GM12878 (cell line): Measurements from ENCODE around the gene PCDHGA6. TPM values are rescaled to one million over a fixed set of nuclear protein-coding genes. Genes with fewer than 3 reads are reported as not detected.
A peak's percentile ranks its signal among the peaks of the same experiment; 100 is the strongest.

ENCODE experiments used
- ATAC-seq: fragments of 200-7000 bp; cut with Tn5 transposase; 3 replicates; pipeline ENCODE4 v1.9.1; 2020; ENCODE audit warnings: mild to moderate bottlenecking, moderate library complexity
- BruUV-seq: library from RNA; stranded (reverse); fragments of 400-500 nt; replicated peaks from 2 replicates; lab custom pipeline; 2021; lab: Mats Ljungman, UMichigan
- CTCF ChIA-PET: fragments of 300-600 bp; sonication (Branson Sonifier 250); formaldehyde crosslinking; extraction: SDS; loops from one replicate; lab custom pipeline; 2021; ENCODE audit warnings: inconsistent platforms; lab: Yijun Ruan, JAX
- POLR2A ChIA-PET: fragments of 350-600 bp; formaldehyde crosslinking; extraction: SDS; loops from one replicate; lab custom pipeline; 2021; ENCODE audit warnings: inconsistent platforms; lab: Charles Lee
- RAD21 ChIA-PET: fragments of 300-600 bp; sonication (Branson Sonifier 250); formaldehyde crosslinking; loops from one replicate; lab custom pipeline; 2023; ENCODE audit warnings: antibody characterized with exemption; ENCODE audit not compliant: unreplicated experiment; lab: Charles Lee
- SMC1A ChIA-PET: fragments of 300-600 bp; sonication (Branson Sonifier 250); formaldehyde crosslinking; loops from one replicate; lab custom pipeline; 2023; ENCODE audit not compliant: unreplicated experiment, uncharacterized antibody; lab: Charles Lee
- DNase-seq: peaks from one replicate; pipeline ENCODE4 v3.0.0-alpha.2; 2011; ENCODE audit warnings: low read depth, low spot score
- FAIRE-seq: peaks from 3 replicates; lab custom pipeline; 2011; peaks lifted over from hg19 to GRCh38; lab: Jason Lieb, UNC
- H2AFZ ChIP-seq: 2 replicates; pipeline ENCODE4 v1.6.0; 2011; ENCODE audit warnings: low read depth, low read length, control low read depth; ENCODE audit not compliant: control insufficient read depth
- H3K27ac ChIP-seq: 2 replicates; pipeline ENCODE4 v1.5.1; 2011; ENCODE audit warnings: control low read depth; ENCODE audit not compliant: control insufficient read depth, insufficient read depth
- H3K27me3 ChIP-seq, 2 experiments: replicated peaks in 1 of 2; 2 replicates each; pipeline versions ENCODE4 v1.6.0 to v1.6.1; 2011; ENCODE audit warnings: low read length in 1 of 2; ENCODE audit not compliant: control insufficient read depth in 2 of 2, insufficient read depth in 2 of 2
- H3K36me3 ChIP-seq, 2 experiments: 2 replicates each; pipeline ENCODE4 v1.5.1; 2011; ENCODE audit warnings: low read length in 1 of 2; ENCODE audit not compliant: control insufficient read depth in 2 of 2, insufficient read depth in 2 of 2
- H3K4me1 ChIP-seq: 2 replicates; pipeline ENCODE4 v1.6.1; 2011; ENCODE audit warnings: mild to moderate bottlenecking, low read length, moderate library complexity, mixed read lengths; ENCODE audit not compliant: control insufficient read depth, insufficient read depth
- H3K4me2 ChIP-seq: 2 replicates; pipeline ENCODE4 v1.6.0; 2011; ENCODE audit warnings: control low read depth; ENCODE audit not compliant: control insufficient read depth, insufficient read depth
- H3K4me3 ChIP-seq: fragments of 200-600 bp; sonication (generic); 2 replicates; pipeline ENCODE4 v1.5.1; 2016
- H3K79me2 ChIP-seq: 2 replicates; pipeline ENCODE4 v1.6.0; 2011; ENCODE audit warnings: low read length; ENCODE audit not compliant: control insufficient read depth, insufficient read depth
- H3K9ac ChIP-seq: 2 replicates; pipeline ENCODE4 v1.8.0; 2011; ENCODE audit warnings: low read length, control low read depth, mixed read lengths; ENCODE audit not compliant: control insufficient read depth, insufficient read depth
- H3K9me3 ChIP-seq: replicated peaks from 3 replicates; pipeline ENCODE4 v1.5.1; 2011; ENCODE audit warnings: mild to moderate bottlenecking, low read length; ENCODE audit not compliant: control insufficient read depth, insufficient read depth
- H4K20me1 ChIP-seq: 2 replicates; pipeline ENCODE4 v1.6.0; 2011; ENCODE audit not compliant: control insufficient read depth, insufficient read depth
- BRCA1 ChIP-seq: IDR thresholded peaks from 2 replicates; pipeline ENCODE4 v1.6.1; 2011; ENCODE audit warnings: low read depth, low read length, improper control_type of control experiment
- GABPA ChIP-seq: IDR thresholded peaks from 2 replicates; pipeline ENCODE4 v1.6.1; 2014; ENCODE audit warnings: antibody characterized with exemption, low read depth, mild to moderate bottlenecking, inconsistent platforms
- IRF4 ChIP-seq: IDR thresholded peaks from 2 replicates; pipeline ENCODE4 v1.6.1; 2011; ENCODE audit warnings: low read depth, low read length
- MYB ChIP-seq: fragments of 150-350 bp; IDR thresholded peaks from 2 replicates; pipeline ENCODE4 v1.6.1; 2014; ENCODE audit warnings: mild to moderate bottlenecking, low read depth, low read length, borderline replicate concordance
- NFXL1 ChIP-seq: fragments of 450-650 bp; IDR thresholded peaks from 2 replicates; pipeline ENCODE4 v1.6.1; 2017; ENCODE audit warnings: antibody characterized with exemption, mild to moderate bottlenecking, borderline replicate concordance
- RAD21 ChIP-seq: IDR thresholded peaks from 2 replicates; pipeline ENCODE4 v1.6.1; 2011; ENCODE audit warnings: mild to moderate bottlenecking, low read depth, low read length, moderate library complexity; ENCODE audit not compliant: insufficient read depth
- TBL1XR1 ChIP-seq: IDR thresholded peaks from 2 replicates; pipeline ENCODE4 v1.6.1; 2012; ENCODE audit warnings: low read depth, low read length, improper control_type of control experiment
- WRNIP1 ChIP-seq: IDR thresholded peaks from 2 replicates; pipeline ENCODE4 v1.6.1; 2011; ENCODE audit warnings: low read depth, low read length, improper control_type of control experiment, borderline replicate concordance
- ZNF384 ChIP-seq: IDR thresholded peaks from 2 replicates; pipeline ENCODE4 v1.6.1; 2012; ENCODE audit warnings: low read depth, mild to moderate bottlenecking, low read length, improper control_type of control experiment, borderline replicate concordance
- WGBS: methylation state at CpG from one replicate; pipeline ENCODE4 v1.1.6; 2016; ENCODE audit warnings: low lambda C conversion rate; ENCODE audit not compliant: insufficient replicate concordance, insufficient coverage; ENCODE audit errors: missing lambda C conversion rate; 5-methylcytosine and 5-hydroxymethylcytosine counted together
- in situ Hi-C: fragments of 300-500 bp; cut with MboI; formaldehyde crosslinking; loops from 9 replicates; pipeline ENCODE4 v1.14.3; 2018; ENCODE audit warnings: mixed read lengths
- intact Hi-C: fragments of 100-400 bp; cut with micrococcal nuclease; formaldehyde crosslinking; loops from one replicate; pipeline ENCODE4 v1.14.2; 2022; ENCODE audit not compliant: unreplicated experiment
- polyA plus RNA-seq, 11 experiments: library from polyadenylated mRNA; depleted of rRNA in 4 of 11; unstranded in 6 of 11; stranded (reverse) in 5 of 11; fragments of >200 nt; fragmentation: Nextera tagmentation in 4 of 11; fragmentation: Illumina TruSeq in 1 of 11; extraction: Ambion mirVana in 4 of 11; extraction: Trizol in 1 of 11; gene quantifications; 1 replicate in 1 of 11; 2 replicates in 10 of 11; pipeline versions ENCODE4 v1.2.1 to v1.2.3, GENCODE V29; 2011 to 2016; ENCODE audit warnings: inconsistent platforms in 2 of 11, missing spikeins in 2 of 11, low read depth in 1 of 11
- total RNA-seq, 4 experiments: library from RNA; depleted of rRNA in 3 of 4; stranded (reverse); fragments of >200 nt in 3 of 4; fragmentation: Illumina TruSeq in 1 of 4; extraction: Trizol in 1 of 4; gene quantifications; 2 replicates each; pipeline versions ENCODE4 v1.2.1 to v1.2.3, GENCODE V29; 2013 to 2021
- TF ChIP-seq, protein P1 (sequence below): fragments of 450-650 bp; IDR thresholded peaks from 2 replicates; pipeline ENCODE4 v1.6.1; 2017; ENCODE audit warnings: mild to moderate bottlenecking, moderate library complexity
- TF ChIP-seq, protein P2 (sequence below), 3 experiments: IDR thresholded peaks in 2 of 3; conservative IDR thresholded peaks in 1 of 3; 2 replicates each; pipeline ENCODE4 v1.5.1; 2011; ENCODE audit warnings: low read depth in 3 of 3, low read length in 3 of 3, mild to moderate bottlenecking in 3 of 3, control low read depth in 2 of 3, moderate library complexity in 2 of 3, inconsistent platforms in 1 of 3, mixed read lengths in 1 of 3; ENCODE audit not compliant: control insufficient read depth in 2 of 3, insufficient read depth in 1 of 3; ENCODE audit errors: extremely low read depth in 1 of 3

Gene PCDHGA6
- total and polyA plus RNA-seq, 10 of the 15 experiments (the other 5 are each of a cell fraction or from before 2014, with no cell fraction given): 0.04 to 0.60 (median 0.15) TPM; not detected in 3

DNA sequence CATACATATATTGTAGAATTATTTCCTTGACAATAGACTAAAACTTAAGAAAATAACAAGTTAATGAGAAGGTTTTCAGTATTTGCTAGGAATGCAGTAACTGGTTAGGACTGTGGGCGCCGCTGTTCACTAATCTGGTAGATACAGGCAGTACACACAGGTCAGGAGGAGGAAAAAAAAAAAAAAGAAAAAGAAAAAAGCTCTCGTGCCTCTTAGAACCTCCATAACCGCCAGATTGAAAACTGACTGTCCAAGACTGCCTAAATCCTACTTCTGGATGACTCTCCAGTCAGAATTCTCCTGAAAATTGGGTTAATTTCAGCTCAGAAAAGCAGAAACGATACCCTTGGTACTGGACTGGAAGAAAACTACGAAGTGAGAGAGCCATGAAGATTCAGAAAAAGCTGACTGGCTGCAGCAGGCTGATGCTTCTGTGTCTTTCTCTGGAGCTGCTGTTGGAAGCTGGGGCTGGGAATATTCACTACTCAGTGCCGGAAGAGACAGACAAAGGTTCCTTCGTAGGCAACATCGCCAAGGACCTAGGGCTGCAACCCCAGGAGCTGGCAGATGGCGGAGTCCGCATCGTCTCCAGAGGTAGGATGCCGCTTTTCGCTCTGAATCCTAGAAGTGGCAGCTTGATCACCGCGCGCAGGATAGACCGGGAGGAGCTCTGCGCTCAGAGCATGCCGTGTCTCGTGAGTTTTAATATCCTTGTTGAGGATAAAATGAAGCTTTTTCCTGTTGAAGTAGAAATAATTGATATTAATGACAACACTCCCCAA lies 43.2 kb upstream of the PCDHGA6 start, which contains the start of gene PCDHGA1:
Gene PCDHGA1 (plus strand): TSS at position 216 of the 782 bp plus-strand sequence.
- TF ChIP-seq GABPA (no peak), MYB (no peak), ZNF384 (peak; percentile 86), WRNIP1 (no peak), RAD21 (peak; percentile 55), BRCA1 (no peak), NFXL1 (no peak), TBL1XR1 (no peak), IRF4 (no peak)
- TF ChIP-seq, protein P1, sequence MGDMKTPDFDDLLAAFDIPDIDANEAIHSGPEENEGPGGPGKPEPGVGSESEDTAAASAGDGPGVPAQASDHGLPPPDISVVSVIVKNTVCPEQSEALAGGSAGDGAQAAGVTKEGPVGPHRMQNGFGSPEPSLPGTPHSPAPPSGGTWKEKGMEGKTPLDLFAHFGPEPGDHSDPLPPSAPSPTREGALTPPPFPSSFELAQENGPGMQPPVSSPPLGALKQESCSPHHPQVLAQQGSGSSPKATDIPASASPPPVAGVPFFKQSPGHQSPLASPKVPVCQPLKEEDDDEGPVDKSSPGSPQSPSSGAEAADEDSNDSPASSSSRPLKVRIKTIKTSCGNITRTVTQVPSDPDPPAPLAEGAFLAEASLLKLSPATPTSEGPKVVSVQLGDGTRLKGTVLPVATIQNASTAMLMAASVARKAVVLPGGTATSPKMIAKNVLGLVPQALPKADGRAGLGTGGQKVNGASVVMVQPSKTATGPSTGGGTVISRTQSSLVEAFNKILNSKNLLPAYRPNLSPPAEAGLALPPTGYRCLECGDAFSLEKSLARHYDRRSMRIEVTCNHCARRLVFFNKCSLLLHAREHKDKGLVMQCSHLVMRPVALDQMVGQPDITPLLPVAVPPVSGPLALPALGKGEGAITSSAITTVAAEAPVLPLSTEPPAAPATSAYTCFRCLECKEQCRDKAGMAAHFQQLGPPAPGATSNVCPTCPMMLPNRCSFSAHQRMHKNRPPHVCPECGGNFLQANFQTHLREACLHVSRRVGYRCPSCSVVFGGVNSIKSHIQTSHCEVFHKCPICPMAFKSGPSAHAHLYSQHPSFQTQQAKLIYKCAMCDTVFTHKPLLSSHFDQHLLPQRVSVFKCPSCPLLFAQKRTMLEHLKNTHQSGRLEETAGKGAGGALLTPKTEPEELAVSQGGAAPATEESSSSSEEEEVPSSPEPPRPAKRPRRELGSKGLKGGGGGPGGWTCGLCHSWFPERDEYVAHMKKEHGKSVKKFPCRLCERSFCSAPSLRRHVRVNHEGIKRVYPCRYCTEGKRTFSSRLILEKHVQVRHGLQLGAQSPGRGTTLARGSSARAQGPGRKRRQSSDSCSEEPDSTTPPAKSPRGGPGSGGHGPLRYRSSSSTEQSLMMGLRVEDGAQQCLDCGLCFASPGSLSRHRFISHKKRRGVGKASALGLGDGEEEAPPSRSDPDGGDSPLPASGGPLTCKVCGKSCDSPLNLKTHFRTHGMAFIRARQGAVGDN: no peak
- TF ChIP-seq, protein P2, sequence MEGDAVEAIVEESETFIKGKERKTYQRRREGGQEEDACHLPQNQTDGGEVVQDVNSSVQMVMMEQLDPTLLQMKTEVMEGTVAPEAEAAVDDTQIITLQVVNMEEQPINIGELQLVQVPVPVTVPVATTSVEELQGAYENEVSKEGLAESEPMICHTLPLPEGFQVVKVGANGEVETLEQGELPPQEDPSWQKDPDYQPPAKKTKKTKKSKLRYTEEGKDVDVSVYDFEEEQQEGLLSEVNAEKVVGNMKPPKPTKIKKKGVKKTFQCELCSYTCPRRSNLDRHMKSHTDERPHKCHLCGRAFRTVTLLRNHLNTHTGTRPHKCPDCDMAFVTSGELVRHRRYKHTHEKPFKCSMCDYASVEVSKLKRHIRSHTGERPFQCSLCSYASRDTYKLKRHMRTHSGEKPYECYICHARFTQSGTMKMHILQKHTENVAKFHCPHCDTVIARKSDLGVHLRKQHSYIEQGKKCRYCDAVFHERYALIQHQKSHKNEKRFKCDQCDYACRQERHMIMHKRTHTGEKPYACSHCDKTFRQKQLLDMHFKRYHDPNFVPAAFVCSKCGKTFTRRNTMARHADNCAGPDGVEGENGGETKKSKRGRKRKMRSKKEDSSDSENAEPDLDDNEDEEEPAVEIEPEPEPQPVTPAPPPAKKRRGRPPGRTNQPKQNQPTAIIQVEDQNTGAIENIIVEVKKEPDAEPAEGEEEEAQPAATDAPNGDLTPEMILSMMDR (IDR thresholded peaks at IDR 0.05 in 2 of 3, conservative IDR thresholded peaks at IDR 0.05 in 1 of 3; ENCODE audit: control insufficient read depth in 2 of 3, extremely low read depth in 1 of 3, insufficient read depth in 1 of 3, low read depth in 3 of 3, low read length in 3 of 3): peak; percentile 36 to 50 (median 40); a peak in 4 of 6 replicates
- no TSS peak for BruUV-seq
- Histone ChIP-seq H3K9me3 (peaks cover 5% of the 10 kb centered on the region; the same call in 2 of the 3 replicates), H3K4me3 (peak within 1 kb of the TSS; percentile 8; the same call in 1 of the 2 replicates), H3K36me3 (no peaks in the 10 kb centered on the region), H3K27ac (no peak within 1 kb of the TSS), H3K27me3 (no peaks in the 10 kb centered on the region; a peak in 1 of 4 replicates), H3K4me1 (no peaks in the 10 kb centered on the region), H4K20me1 (no peaks in the 10 kb centered on the region), H3K79me2 (no peaks in the 10 kb centered on the region), H3K4me2 (peak within 1 kb of the TSS; percentile 60), H2AFZ (peak within 1 kb of the TSS; percentile 77), H3K9ac (no peak within 1 kb of the TSS)
- ChIA-PET CTCF (interaction anchor here (0.6 to 2.3 kb wide), 5 partner anchors 11 to 604 kb away, joined by 3 to 13 read pairs (median 3); partner anchors contain the start of genes PCDHGB5 and TAF7), POLR2A (interaction anchor here (0.6 kb wide), 1 partner anchor 172 kb away, joined by 3 read pairs; no protein-coding TSS in a partner anchor), RAD21 (interaction anchor here (0.8 kb wide), 1 partner anchor 83 kb away, joined by 3 read pairs; the partner anchor contains the start of gene PCDHGA10), SMC1A (no interaction called here)
- in situ Hi-C loops: no loop called here
- 64% methylated on average over 20 of the region's 21 CpGs for WGBS
- peak; percentile 70 for ATAC-seq
- intact Hi-C loops: no loop called here
- DNase-seq: no peak
- no peak for FAIRE-seq
